PC-9 (cell line): Measurements from ENCODE around the gene IRAK1.

Experiments
- CTCF ChIP-seq: fragments of 200-600 bp; sonication (generic); conservative IDR thresholded peaks from 2 replicates; pipeline ENCODE4 v1.6.1; 2017; ENCODE audit warnings: mixed run types, antibody characterized with exemption, mild to moderate bottlenecking, moderate library complexity
- EZH2 ChIP-seq: fragments of 200-600 bp; sonication (generic); IDR thresholded peaks from 2 replicates; pipeline ENCODE4 v1.8.0; 2017; ENCODE audit warnings: antibody characterized with exemption, low read depth

- TF ChIP-seq CTCF (no peak), EZH2 (no peak)
Measured at GRCh38 chrX:154022108-154022507, 2.4 kb upstream of the IRAK1 start.
